GM19467 (cell line): ENCODE data around the gene RTKN2.
A peak's percentile ranks its signal among the peaks of the same experiment; 100 is the strongest.

Source experiments
- ATAC-seq: cut with Tn5 transposase; IDR thresholded peaks from one replicate; pipeline ENCODE4 v1.9.1; 2021; ENCODE audit warnings: mild to moderate bottlenecking, moderate library complexity; ENCODE audit not compliant: unreplicated experiment

The RTKN2 gene

GRCh38 chr10:62230344-62231121, 38.1 kb downstream of the RTKN2 start:
- ATAC-seq, result no peak

- no peak for ATAC-seq
Observed at GRCh38 chr10:62225362-62225761, 43.3 kb downstream of the RTKN2 start.

GRCh38 chr10:62224606-62225005, 44.0 kb downstream of the RTKN2 start:
- ATAC-seq, result no peak

GRCh38 chr10:62217683-62218082, 51.0 kb downstream of the RTKN2 start:
- no peak for ATAC-seq

- no peak for ATAC-seq
Observed at GRCh38 chr10:62214364-62214874, 54.2 kb downstream of the RTKN2 start.

GRCh38 chr10:62205750-62206399, 62.8 kb downstream of the RTKN2 start:
- ATAC-seq, result no peak

- ATAC-seq, result no peak
Observed at GRCh38 chr10:62199584-62199983, 69.1 kb downstream of the RTKN2 start.

- ATAC-seq, result no peak
Observed at GRCh38 chr10:62196528-62196927, 72.1 kb downstream of the RTKN2 start.

GRCh38 chr10:62195675-62195926, 73.0 kb downstream of the RTKN2 start:
- ATAC-seq, result no peak

GRCh38 chr10:62194924-62195674, 73.5 kb downstream of the RTKN2 start:
- no peak for ATAC-seq

GRCh38 chr10:62193479-62193878, 75.2 kb downstream of the RTKN2 start:
- ATAC-seq, result no peak

GRCh38 chr10:62189131-62189530, 79.5 kb downstream of the RTKN2 start:
- ATAC-seq, result no peak

- ATAC-seq, result no peak
Observed at GRCh38 chr10:62188021-62188616, 80.5 kb downstream of the RTKN2 start.

- ATAC-seq, result no peak
Observed at GRCh38 chr10:62186999-62187675, 81.5 kb downstream of the RTKN2 start.

- no peak for ATAC-seq
Observed at GRCh38 chr10:62185919-62186692, 82.5 kb downstream of the RTKN2 start.

GRCh38 chr10:62183857-62184795, 84.5 kb downstream of the RTKN2 start:
- no peak for ATAC-seq

GRCh38 chr10:62183442-62183841, 85.2 kb downstream of the RTKN2 start:
- peak; percentile 85 for ATAC-seq

GRCh38 chr10:62182595-62182994, 86.0 kb downstream of the RTKN2 start:
- no peak for ATAC-seq

GRCh38 chr10:62182171-62182570, 86.5 kb downstream of the RTKN2 start:
- ATAC-seq, result no peak
